ENCODE measurements around the gene DSCAML1. TPM values are rescaled to one million over a fixed set of nuclear protein-coding genes. Genes with fewer than 3 reads are reported as not detected.

DSCAML1 gene
- total RNA-seq, 4 donors from 2014 or later = 0.20 to 1.1 (median 0.36) TPM

DNA sequence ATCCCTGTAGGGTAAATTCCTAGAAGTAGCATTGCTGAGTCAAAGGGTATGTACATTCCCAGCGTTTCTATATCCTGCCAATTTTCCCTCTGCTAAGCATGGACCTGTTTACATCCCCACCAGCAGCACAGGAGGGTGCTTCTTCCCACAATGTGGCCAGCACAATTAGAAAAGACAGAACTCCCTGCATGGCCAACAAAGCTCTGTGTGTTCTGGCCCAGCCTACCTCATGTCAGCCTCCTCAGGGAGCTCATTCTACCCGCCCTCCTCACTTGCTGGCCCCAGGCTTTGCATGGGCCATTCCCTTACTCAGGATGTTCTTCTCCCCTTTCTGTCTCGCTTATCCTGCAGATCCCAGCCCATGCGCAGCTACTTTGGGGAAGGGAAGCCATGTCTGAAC lies 186.1 kb downstream of the DSCAML1 start:
- Histone ChIP-seq H3K27me3 (peaks cover 0 to 7% of the 10 kb centered on the region in 2 donors), H3K27ac (no peak overlapping the region), H3K9me3 (peaks cover 0 to 12% (median 0%) of the 10 kb centered on the region in 4 donors), H3K4me3 (no peak overlapping the region), H3K36me3 (no peaks in the 10 kb centered on the region), H3K4me1 (no peaks in the 10 kb centered on the region)
- no peak for TF ChIP-seq EP300 (IDR thresholded peaks at IDR 0.05)
- TF ChIP-seq POLR2A (IDR thresholded peaks at IDR 0.05) = no peak
- TF ChIP-seq, protein P1, sequence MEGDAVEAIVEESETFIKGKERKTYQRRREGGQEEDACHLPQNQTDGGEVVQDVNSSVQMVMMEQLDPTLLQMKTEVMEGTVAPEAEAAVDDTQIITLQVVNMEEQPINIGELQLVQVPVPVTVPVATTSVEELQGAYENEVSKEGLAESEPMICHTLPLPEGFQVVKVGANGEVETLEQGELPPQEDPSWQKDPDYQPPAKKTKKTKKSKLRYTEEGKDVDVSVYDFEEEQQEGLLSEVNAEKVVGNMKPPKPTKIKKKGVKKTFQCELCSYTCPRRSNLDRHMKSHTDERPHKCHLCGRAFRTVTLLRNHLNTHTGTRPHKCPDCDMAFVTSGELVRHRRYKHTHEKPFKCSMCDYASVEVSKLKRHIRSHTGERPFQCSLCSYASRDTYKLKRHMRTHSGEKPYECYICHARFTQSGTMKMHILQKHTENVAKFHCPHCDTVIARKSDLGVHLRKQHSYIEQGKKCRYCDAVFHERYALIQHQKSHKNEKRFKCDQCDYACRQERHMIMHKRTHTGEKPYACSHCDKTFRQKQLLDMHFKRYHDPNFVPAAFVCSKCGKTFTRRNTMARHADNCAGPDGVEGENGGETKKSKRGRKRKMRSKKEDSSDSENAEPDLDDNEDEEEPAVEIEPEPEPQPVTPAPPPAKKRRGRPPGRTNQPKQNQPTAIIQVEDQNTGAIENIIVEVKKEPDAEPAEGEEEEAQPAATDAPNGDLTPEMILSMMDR (IDR thresholded peaks at IDR 0.05) = no peak
- no peak for DNase-seq (ENCODE audit: low spot score in 2 of 2)
- 54 to 56% methylated on average over 4 of the region's 4 CpGs for WGBS, 2 donors

GRCh38 chr11:117610045-117610444 lies 187.0 kb downstream of the DSCAML1 start:
- no peak for TF ChIP-seq EP300 (IDR thresholded peaks at IDR 0.05)
- no peak for TF ChIP-seq POLR2A (IDR thresholded peaks at IDR 0.05)
- TF ChIP-seq, protein P1 (IDR thresholded peaks at IDR 0.05) = no peak

GRCh38 chr11:117607449-117607848 lies 189.6 kb downstream of the DSCAML1 start:
- WGBS, 2 donors = 74 to 89% methylated on average over 5 of the region's 5 CpGs
- TF ChIP-seq, protein P1 (IDR thresholded peaks at IDR 0.05) = no peak
- TF ChIP-seq POLR2A (IDR thresholded peaks at IDR 0.05) (no peak), EP300 (IDR thresholded peaks at IDR 0.05) (no peak)
- no peak for DNase-seq (ENCODE audit: low spot score in 2 of 2)
- Histone ChIP-seq H3K4me3 (no peak overlapping the region), H3K27me3 (no peaks in the 10 kb centered on the region), H3K27ac (no peak overlapping the region), H3K9me3 (no peaks in the 10 kb centered on the region), H3K4me1 (peaks cover 0 to 5% (median 0%) of the 10 kb centered on the region in 4 donors), H3K36me3 (no peaks in the 10 kb centered on the region)

More at GRCh38 chr11:117610045-117610444, 187.0 kb downstream of the DSCAML1 start:
- no peak for DNase-seq (ENCODE audit: low spot score in 2 of 2)
- peaks cover 0 to 12% (median 0%) of the 10 kb centered on the region in 4 donors for H3K9me3 ChIP-seq
- no peaks in the 10 kb centered on the region for H3K4me1 ChIP-seq
- no peak overlapping the region for H3K27ac ChIP-seq
- WGBS, 2 donors = 72 to 74% methylated on average over 4 of the region's 4 CpGs
- no peaks in the 10 kb centered on the region for H3K36me3 ChIP-seq
- peaks cover 0 to 7% of the 10 kb centered on the region in 2 donors for H3K27me3 ChIP-seq
- no peak overlapping the region for H3K4me3 ChIP-seq

DNA sequence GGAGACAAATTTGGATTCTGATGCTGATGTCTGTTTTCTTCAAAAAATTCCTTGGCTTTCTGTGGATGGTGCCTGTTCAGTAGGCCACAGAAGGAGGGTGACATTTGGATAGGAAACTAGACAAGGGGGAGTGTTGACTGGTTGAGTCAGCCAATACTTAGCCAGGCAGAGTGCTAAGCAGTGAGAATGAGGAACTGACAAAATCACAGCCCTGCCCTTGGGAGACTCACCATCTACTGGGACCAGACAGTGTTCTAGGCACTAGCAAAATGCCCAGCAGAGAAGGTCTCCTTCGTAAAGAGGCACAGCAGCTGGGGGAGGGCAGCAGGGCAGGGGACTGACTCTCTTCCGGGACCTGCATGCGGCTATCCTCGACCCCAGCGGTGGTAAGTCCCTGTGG lies 190.2 kb downstream of the DSCAML1 start:
- no peak overlapping the region for H3K4me3 ChIP-seq
- H3K4me1 ChIP-seq = peaks cover 0 to 5% (median 0%) of the 10 kb centered on the region in 4 donors
- no peak for TF ChIP-seq EP300 (IDR thresholded peaks at IDR 0.05)
- no peaks in the 10 kb centered on the region for H3K27me3 ChIP-seq
- H3K27ac ChIP-seq = no peak overlapping the region
- no peaks in the 10 kb centered on the region for H3K36me3 ChIP-seq
- H3K9me3 ChIP-seq = no peaks in the 10 kb centered on the region
- 87 to 100% methylated on average over 2 to 5 of the region's 5 CpGs for WGBS, 2 donors
- no peak for DNase-seq (ENCODE audit: low spot score in 2 of 2)

GRCh38 chr11:117606211-117606610 lies 190.8 kb downstream of the DSCAML1 start:
- H3K36me3 ChIP-seq = no peaks in the 10 kb centered on the region
- H3K27me3 ChIP-seq = no peaks in the 10 kb centered on the region
- DNase-seq (ENCODE audit: low spot score in 2 of 2) = no peak
- no peaks in the 10 kb centered on the region for H3K9me3 ChIP-seq
- TF ChIP-seq, protein P1 (IDR thresholded peaks at IDR 0.05) = no peak
- TF ChIP-seq EP300 (IDR thresholded peaks at IDR 0.05) (no peak), POLR2A (IDR thresholded peaks at IDR 0.05) (no peak)
- no peak overlapping the region for H3K27ac ChIP-seq
- H3K4me1 ChIP-seq = peaks cover 0 to 5% (median 0%) of the 10 kb centered on the region in 4 donors
- no peak overlapping the region for H3K4me3 ChIP-seq
- 58 to 72% methylated on average over 5 of the region's 5 CpGs for WGBS, 2 donors

GRCh38 chr11:117605331-117605730 lies 191.7 kb downstream of the DSCAML1 start:
- no peak for DNase-seq (ENCODE audit: low spot score in 2 of 2)
- no peak for TF ChIP-seq EP300 (IDR thresholded peaks at IDR 0.05)
- TF ChIP-seq POLR2A (IDR thresholded peaks at IDR 0.05) = no peak
- TF ChIP-seq, protein P1 (IDR thresholded peaks at IDR 0.05) = no peak
- Histone ChIP-seq H3K27me3 (no peaks in the 10 kb centered on the region), H3K4me1 (peaks cover 0 to 5% (median 0%) of the 10 kb centered on the region in 4 donors), H3K36me3 (no peaks in the 10 kb centered on the region), H3K27ac (no peak overlapping the region), H3K4me3 (no peak overlapping the region), H3K9me3 (no peaks in the 10 kb centered on the region)
- 83 to 89% methylated on average over 8 of the region's 8 CpGs for WGBS, 2 donors

All from tibial nerve (tissue), 4 donors.